OCI-M1 (cell line): Measurements from ENCODE around the gene FHL3.
"Not testable (repeated sequence)": the region's sequence is repeated elsewhere in the genome, so short reads cannot be mapped to it uniquely, and the experiment has no call there.

Source experiments
- DNase-seq: peaks from one replicate; lab custom pipeline; 2025; lab: John Stamatoyannopoulos, UW

FHL3 gene

GRCh38 chr1:37989361-37989930 is 15.9 kb downstream of the FHL3 start:
- no peak for DNase-seq

GRCh38 chr1:37987679-37988078 is 17.6 kb downstream of the FHL3 start:
- DNase-seq: no peak

- DNase-seq: no peak
Observed at GRCh38 chr1:37983546-37983945, 21.8 kb downstream of the FHL3 start.

- DNase-seq: no peak
Observed at GRCh38 chr1:37978541-37978940, 26.8 kb downstream of the FHL3 start.

- peak; percentile 49 for DNase-seq
Observed at GRCh38 chr1:37975083-37975482, 30.2 kb downstream of the FHL3 start.

- DNase-seq: no peak
Observed at GRCh38 chr1:37974567-37974966, 30.7 kb downstream of the FHL3 start.

- not testable (repeated sequence) for DNase-seq
Observed at GRCh38 chr1:37973684-37974083, 31.6 kb downstream of the FHL3 start.

GRCh38 chr1:37965301-37965700 is 40.0 kb downstream of the FHL3 start:
- DNase-seq: no peak

GRCh38 chr1:37964106-37964505 is 41.2 kb downstream of the FHL3 start:
- DNase-seq: not testable (repeated sequence)

- no peak for DNase-seq
Observed at GRCh38 chr1:37958690-37959089, 46.6 kb downstream of the FHL3 start.

GRCh38 chr1:37955685-37956084 is 49.6 kb downstream of the FHL3 start:
- no peak for DNase-seq

GRCh38 chr1:37954316-37954971 is 50.9 kb downstream of the FHL3 start:
- DNase-seq: peak; percentile 30

- DNase-seq: no peak
Observed at GRCh38 chr1:37952738-37953137, 52.6 kb downstream of the FHL3 start.

GRCh38 chr1:37951783-37952624 is 53.3 kb downstream of the FHL3 start:
- no peak for DNase-seq

- DNase-seq: no peak
Observed at GRCh38 chr1:37951041-37951782, 54.1 kb downstream of the FHL3 start.

GRCh38 chr1:37949524-37950152 is 55.7 kb downstream of the FHL3 start:
- DNase-seq: no peak

GRCh38 chr1:37948841-37949240 is 56.5 kb downstream of the FHL3 start:
- DNase-seq: no peak

GRCh38 chr1:37948166-37948565 is 57.1 kb downstream of the FHL3 start:
- no peak for DNase-seq

GRCh38 chr1:37947364-37947763 is 58.0 kb downstream of the FHL3 start:
- no peak for DNase-seq
